GM18861 (cell line): Measurements from ENCODE around the gene CCDC91.
"Not testable (repeated sequence)": the region's sequence is repeated elsewhere in the genome, so short reads cannot be mapped to it uniquely, and the experiment has no call there.

Experiments used
- ATAC-seq: cut with Tn5 transposase; IDR thresholded peaks from one replicate; pipeline ENCODE4 v1.9.1; 2021; ENCODE audit not compliant: unreplicated experiment

Gene CCDC91

DNA sequence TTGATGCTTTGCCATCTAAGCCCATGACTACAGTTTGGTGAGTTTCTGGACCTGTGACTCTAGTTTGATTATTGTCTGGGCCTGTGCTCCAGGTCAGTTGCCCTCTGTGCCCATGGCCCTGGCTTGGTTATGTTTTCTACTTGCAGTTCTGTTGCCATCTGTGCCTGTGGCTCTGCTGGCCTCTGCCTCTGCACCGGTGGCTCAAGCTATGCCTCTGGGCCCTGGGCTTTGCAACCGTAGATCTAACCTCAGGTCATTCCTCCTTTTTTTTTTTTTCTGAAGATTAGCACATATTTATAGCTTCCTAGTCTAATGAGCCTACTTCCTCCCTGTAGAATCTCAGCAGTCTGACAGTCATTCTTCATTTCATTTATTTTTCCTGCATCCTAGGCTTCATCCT, 161.2 kb downstream of the CCDC91 start:
- ATAC-seq, result no peak

DNA sequence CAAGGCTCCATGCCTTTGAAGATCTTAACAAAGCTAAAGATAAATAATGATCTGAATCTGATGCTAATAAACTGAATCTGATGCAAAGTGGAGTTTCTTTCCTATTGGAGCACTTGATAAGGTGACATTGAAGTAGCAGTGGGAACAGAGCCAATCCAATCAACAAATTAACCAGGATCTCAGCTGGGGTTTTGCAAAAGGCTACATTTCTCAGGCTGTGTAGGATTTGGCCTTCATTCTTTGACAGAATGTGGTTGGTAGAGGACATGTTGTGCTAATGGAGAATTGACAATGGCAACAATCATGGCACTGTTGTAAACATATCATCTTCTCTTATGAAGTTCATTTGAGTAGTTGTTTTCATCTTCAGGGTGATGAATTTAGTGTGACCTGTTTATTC, 164.9 kb downstream of the CCDC91 start:
- ATAC-seq, result no peak

DNA sequence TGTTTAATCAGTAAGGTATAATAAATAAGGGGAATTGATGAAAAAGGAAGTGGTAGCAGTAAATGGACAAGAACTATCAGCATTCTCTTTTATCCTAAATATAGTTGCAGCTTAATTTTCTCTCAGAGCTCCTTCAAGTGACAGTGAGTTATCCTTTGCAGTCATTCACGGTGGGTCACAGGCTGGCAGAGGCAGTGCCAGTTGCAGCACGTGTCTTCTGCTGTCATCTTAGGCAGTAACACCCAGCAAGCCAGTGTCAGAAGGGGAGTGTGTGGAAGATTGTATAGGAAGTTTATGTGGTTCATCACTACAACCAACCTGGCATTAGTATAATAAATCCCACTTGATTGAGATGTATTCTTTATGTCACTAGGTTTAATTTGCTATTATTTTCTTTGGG, 170.0 kb downstream of the CCDC91 start:
- no peak for ATAC-seq

DNA sequence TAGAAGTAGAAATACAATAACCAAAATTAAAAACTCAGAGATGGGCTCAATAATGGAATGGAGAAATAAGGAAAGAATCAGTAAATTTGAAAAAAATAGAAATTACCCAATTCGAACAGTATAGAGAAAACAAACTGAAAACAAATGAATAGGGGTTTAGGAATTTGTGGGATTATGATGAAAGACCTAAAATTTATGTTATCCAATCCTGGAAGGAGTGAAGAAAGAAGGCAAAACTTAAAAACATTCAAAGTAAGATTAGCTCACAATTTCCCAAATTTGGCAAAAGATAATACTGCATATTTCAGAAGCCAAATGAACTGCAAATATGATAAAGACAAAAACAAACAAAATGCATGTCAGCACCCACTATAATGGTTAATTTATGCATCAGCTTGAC, 177.1 kb downstream of the CCDC91 start:
- no peak for ATAC-seq

DNA sequence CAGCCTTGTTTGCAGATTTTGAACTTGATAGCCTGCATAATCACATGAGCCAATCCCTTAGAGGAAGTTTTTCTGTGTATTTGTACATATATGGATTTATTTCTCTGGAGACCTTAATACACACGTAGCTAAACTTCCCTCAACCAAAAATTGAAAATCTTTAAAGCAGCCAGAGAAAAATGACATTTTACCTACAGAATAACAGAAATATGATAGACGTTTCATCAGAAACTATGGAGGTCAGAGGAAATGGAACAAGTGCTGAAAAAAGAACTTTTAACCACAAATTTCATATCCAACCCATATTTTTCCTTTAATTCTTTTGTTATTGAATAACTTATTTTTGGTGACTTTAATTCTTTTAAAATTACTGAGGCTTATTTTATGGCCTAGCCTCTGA, 177.7 kb downstream of the CCDC91 start:
- no peak for ATAC-seq

DNA sequence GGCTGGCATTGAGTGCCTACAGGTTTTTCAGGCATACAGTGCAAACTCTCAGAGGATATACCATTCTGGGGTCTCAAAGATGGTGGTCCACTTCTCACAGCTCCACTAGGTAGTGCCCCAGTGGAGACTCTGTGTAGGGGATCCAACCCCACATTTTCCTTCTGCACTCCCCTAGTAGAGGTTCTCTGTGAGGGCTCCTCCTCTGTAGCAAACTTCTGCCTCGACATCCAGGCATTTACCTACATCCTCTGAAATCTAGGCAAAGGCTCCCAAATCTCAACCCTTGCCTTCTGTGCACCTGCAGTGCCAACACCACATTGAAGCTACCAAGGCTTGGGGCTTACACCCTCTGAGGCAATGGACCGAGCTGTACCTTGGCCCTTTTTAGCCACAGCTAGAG, 179.2 kb downstream of the CCDC91 start:
- ATAC-seq, result no peak

DNA sequence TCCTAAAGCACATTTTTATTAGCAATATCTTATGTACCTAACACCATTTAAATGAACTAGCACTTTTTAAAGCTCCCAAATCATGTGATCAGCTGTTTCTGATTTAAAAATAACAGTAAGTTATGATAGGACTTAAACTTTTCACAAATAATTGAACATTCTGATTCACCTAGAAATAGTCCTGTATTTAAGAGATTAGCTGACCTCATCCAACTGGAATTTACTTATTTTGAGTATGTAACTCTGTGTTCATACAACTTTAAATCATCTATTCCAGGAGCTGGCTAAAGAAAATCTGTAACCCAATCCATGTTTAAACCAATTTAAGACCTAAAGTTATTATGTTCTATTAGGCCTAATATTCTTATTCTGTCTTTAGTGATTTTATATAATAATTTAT, 184.3 kb downstream of the CCDC91 start:
- ATAC-seq, result no peak

DNA sequence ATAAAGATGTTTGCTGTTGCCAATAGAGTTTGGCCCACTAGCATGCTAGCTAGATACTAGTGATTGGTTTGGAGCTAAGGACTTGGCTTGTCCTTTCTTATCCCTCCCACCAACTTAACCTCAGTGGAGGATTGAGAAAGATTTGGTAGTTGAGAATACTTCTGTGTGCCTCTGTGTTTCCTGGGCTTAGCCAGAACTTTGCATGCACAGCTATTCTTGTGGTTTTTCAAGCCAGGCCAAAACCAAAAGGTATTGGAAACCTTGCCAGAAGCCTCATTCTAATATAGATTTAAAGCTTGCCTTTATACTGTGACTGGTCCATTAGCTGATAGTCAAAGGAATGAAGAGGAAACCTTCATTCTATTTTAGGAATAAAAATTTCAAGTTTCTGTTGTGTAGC, 188.5 kb downstream of the CCDC91 start:
- no peak for ATAC-seq

DNA sequence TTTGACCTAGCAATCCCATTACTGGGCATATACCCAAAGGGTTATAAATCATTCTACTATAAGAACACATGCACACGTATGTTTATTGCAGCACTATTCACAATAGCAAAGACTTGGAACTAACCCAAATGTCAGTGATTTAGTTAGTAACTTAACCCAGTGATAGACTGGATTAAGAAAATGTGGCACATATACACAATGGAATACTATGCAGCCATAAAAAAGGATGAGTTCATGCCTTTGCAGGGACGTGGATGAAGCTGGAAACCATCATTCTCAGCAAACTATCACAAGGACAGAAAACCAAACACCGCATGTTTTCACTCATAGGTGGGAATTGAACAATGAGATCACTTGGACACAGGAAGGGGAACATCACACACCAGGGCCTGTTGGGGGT, 189.5 kb downstream of the CCDC91 start:
- ATAC-seq, result not testable (repeated sequence)

DNA sequence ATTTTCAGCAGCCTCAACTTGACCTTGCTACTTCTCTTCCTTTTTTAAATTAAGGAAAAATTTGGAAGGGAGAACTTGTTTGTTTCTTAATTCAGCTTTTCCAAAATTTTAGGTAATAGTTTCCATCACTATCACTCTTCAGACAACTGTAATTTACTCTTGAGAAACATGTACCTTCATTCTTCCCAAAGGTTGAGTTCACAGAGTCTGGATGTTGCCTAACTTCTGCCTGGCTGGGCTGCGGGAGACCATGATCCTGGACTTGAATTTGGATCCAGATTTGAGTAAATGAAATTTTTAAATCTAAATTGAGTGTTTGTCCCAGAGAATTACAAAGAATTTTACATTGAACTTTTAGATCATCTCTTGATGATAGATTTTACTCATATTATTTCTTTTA, 193.1 kb downstream of the CCDC91 start:
- ATAC-seq, result no peak

DNA sequence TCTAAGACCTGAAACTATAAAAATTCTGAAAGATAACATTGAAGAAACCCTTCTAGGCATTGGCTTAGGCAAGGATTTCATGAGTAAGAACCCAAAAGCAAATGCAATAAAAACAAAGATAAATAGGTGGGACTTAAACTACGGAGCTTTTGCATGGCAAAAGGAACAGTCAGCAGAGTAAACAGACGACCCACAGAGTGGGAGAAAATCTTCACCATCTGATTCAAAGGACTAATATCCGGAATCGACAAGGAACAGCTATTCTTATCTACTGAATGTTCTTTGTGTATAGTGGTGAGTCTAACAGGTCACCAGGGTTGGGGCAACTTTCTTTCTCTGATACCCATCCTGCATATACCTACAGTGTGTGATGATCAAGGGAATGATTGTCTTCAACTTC, 198.6 kb downstream of the CCDC91 start:
- ATAC-seq, result no peak

DNA sequence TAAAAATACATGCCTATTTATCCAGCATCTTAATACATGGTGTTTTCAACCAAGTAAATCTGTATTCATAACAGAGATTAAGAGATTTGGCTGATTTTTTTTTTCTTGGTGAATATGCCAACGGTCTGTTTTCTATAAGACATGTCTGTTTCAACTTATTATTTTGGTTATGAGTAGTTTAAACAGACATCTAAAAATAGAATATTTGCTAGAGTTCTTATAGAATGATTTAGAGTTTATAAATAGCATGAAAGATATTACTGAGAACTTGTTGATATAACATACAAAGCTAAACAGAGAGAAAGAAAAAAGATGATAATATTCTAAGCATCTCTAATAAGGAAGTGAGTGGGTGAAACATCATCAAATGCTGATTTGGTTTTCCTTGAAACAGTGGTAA, 199.9 kb downstream of the CCDC91 start:
- no peak for ATAC-seq

DNA sequence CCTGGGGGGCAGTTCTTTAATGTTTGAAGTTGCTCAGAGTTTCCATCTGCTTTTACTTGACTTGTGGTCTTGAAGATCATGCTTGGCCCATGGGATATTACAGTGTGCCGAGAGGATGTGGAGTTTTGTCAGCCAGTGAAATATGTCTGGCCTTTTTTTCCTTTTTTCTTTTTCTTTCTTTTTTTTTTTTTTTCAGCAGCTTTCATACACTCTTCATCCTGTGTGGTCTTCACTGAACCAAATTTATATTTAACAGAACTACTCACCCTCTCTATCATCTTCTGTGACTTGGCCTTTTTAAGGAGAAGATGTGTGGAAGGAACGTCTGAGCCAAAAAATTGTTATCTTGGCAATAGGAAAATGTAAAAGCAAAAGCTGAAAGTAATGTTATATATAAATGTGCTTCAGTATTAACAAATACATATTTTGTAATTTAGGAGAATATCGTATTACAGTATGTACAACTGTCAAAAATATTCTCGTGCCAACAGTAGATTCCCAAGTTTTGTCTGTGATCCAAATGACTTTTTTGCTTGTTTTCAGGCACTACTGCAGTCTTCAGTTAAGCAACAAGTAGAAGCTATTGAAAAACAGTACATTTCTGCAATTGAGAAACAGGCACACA, 200.6 kb downstream of the CCDC91 start:
- no peak for ATAC-seq

DNA sequence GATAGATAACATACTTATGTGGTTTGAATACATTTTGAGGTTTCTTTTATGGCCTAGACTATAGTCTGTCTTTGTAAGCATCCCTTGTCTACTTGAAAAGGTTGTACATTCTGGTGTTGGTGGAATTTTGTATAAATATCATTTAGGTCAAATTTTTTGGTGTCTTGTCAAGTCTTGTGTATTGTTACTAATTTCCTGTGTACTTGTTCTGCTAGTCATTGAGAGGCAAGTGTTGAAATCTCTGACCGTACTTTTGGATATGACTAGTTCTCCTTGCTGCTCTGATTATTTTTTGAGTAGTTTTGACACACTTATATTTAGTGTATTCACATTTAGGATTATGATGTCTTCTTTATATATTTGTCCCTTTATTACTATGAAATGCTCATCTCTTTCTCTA, 219.6 kb downstream of the CCDC91 start:
- ATAC-seq, result no peak

DNA sequence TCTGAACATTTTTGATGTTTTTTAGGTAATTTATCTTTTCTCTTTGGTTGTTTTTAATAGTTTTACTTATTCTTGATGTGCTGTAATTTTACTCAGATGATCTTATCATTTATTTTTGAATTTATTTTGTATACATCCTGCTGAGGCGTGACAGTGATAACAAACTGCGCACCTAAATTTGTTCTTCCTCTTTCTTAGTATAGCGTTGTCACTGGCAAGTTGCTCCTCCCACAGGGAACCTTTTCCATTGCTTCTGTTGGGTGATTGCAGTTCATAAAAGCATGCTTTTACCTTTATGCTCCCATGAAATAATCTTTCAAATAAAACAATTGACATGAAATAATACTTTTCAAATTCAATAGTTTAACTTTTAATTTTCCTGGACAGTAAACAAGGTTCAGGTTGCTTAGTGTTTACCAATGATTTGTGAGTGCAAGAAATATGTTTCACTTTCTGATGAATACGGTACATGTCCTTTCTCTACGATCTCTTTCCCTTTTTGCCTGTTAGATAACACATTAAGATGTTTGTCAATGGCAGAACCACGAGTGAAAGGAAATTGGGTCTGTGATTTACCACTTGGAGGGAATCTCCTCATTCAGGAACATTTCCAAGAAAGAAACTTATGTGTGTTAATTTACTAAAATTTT, 223.3 kb downstream of the CCDC91 start:
- no peak for ATAC-seq

DNA sequence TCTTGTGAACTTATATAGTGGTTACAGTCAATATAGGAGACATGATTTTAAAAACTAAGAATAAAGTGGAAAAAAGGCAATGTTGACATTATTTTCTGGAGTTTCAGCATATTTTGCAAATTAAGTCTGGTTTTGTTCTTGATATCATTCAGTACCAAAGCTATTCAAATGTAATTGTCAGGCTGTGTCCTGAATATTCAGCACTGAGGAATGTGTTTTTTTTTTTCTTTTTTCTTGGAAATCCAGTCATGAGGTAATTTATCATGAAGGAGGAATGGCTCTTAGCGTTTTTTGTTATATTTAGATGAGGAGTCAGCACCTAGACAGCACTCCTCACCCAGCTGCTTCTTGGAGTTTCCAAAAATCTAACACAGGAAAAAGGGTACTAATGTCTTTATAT, 225.5 kb downstream of the CCDC91 start:
- ATAC-seq, result no peak

DNA sequence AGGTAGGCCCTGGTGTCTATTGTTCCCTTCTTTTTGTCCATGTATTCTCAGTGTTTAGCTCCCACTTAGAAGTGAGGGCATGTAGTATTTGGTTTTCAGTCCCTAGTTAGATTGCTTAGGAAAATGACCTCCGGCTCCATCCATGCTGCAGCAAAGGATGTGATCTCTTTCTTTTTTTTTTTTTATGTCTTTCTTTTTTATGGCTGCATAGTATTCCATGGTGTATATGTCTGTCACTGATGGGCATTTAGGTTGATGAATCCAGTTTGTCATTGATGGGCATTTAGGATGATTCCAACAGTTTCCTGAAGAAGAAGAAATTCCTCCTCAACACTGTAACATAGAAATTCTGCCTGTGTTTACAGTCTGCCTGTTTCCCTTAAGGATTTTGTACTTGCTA, 231.1 kb downstream of the CCDC91 start:
- no peak for ATAC-seq

DNA sequence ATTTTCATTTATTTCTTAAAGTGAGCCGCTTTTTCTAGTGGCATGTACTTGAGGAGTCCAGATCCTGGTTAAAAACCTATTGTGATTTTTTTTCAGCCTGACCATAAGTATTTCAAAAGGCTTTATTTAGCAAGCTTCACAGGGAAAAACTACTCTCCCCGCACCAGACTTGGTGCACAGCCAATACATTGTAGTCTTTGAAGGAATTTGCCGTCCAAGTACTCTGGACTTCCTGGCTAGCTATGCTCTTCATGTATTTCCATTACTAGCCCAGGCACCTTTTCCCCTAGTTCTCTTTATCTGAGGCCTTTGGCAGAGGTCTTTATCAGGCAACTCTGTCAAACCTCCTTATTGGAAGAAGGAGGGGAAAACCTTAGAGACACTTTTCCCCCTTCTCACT, 234.7 kb downstream of the CCDC91 start:
- no peak for ATAC-seq

DNA sequence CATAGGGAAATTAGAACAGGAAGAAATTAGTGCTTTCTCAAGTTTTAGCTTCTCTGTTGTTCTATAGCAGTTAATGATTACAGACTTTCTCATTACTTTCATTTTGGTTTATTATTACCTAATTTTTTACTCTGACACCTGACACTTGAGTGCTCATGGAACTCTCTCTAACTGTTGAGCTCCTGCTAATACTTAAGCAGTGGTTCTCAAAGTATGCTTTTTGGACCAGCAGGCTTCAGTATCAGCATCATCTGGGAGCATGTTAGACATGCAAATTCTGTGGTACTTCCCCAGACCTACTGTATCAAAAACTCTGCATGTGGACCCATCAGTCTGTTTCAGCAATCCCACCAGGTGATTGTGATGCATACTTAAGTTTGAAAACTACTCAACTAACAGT, 235.3 kb downstream of the CCDC91 start:
- peak; percentile 77 for ATAC-seq

DNA sequence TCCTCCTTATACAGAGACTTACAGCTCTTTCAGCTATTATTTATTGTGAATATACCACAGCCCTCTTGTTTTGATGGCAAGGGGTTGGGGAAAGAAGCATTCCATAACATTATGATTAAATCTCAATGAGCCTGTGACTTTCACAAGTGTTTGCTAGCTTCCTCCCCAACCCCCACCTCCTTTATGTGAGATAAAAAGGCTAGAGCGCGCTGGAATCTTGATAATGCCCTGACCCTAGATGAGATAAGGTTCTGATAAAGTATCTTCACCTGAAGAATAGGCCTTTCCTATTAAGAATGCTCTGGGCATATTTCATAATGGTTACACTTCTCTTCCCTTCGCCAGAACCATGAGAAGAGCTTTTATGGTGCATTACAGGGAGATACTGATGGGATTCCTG, 236.8 kb downstream of the CCDC91 start:
- ATAC-seq, result no peak

DNA sequence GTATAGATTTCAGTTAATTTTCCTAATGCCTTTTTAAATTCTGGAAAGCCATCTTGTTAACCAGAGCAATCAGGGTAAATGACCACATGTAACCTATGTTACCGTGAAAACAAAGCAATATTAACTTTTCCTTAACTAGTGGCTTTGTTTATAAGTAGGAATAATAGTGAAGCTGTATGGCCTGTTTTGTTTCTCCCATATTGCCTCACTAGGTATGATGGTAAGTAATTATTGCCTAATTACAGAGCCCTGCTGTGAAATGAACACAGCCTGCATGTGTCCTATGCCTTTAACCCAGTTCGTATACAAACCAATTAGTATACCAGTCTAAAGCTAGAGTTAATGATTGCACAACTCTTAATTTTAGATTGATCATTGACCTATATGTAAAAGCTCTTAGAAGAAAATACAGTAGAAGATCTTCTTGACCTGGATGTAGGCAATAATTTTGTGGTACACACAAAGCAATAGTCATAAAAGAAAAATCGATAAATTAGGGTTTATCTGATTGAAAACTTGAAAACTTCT, 249.9 kb downstream of the CCDC91 start:
- no peak for ATAC-seq

DNA sequence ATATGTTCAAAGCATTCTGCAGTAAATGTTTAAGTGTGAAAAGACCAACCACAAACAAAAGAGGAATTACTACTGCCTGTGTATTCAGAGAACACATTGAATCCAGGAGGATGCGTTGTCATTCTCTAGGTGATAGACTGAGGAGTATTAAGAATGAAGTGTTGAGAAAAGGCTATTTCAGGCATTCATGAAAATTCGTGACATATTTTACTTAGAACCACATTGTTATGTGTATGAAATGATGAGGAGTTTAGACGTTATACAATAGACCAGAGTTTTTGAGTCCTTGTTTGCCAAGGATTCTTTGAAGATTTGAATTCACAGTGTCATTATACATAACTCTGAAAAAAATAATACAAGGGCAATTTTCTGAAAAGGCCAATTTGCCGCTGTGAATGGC, 251.8 kb downstream of the CCDC91 start:
- ATAC-seq, result no peak

DNA sequence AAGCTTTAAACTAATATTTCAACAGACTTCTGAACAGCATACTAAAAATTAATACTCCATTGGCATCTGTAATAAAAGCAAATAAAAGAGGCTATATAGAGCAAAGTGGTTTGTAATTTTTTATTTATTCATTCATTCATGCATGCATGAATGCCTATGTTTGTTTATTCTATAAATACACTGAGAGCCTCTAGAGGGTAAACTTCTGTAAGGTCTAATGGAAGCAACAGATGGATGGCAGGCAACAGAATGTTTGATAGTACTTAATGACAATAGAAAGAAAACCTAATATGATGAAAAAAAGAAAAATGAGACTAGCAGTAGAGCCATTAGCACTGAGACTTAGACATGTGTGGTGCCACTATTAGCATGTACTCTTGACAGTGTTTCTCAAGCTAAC, 253.1 kb downstream of the CCDC91 start:
- no peak for ATAC-seq
